ENCODE results near the gene RXFP3. TPM values are rescaled to one million over a fixed set of nuclear protein-coding genes. Genes with fewer than 3 reads are reported as not detected.
"Not testable (repeated sequence)": the region's sequence is repeated elsewhere in the genome, so short reads cannot be mapped to it uniquely, and the experiment has no call there.

The RXFP3 gene
- total and polyA plus RNA-seq, 7 experiments from 2014 or later: not detected

DNA sequence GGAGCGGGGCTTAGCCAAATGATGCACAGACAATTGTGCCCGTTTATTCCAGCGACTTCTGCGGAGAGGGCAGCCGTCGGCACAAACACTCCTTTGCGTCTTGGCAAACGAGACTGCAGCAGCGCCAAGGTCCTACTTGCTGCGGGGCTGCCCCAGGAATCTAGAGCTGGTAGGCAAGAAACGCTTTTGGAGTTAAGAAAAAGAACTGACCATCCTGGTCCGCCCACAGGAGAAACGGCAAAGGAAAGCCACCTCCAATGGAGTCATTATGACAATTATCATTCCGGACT, 2.3 kb downstream of the RXFP3 start:
- intact Hi-C loops (cut with micrococcal nuclease): loop anchor here (10.0 kb wide), 2 partner anchors 204 to 1224 kb away; partner anchors contain the start of gene NPR3 (in 1 of the 2)

GRCh38 chr5:33938881-33939280, 2.7 kb downstream of the RXFP3 start:
- Mint-ChIP-seq H3K4me1 (peaks cover 0 to 4% (median 0%) of the 10 kb centered on the region in 7 donors), H3K4me3 (no peak overlapping the region), H3K27ac (peak overlapping the region in 1 of 9 donors; percentile 83), H3K27me3 (peaks cover 69 to 83% (median 74%) of the 10 kb centered on the region in 5 donors), H3K36me3 (no peaks in the 10 kb centered on the region), H3K9me3 (peaks cover 0 to 5% (median 0%) of the 10 kb centered on the region in 11 donors)
- CTCF ChIA-PET: interaction anchor here (1.0 to 1.4 kb wide), 3 partner anchors 11 to 351 kb away, joined by 3 read pairs; no protein-coding TSS in a partner anchor
- POLR2A ChIA-PET: no interaction called here
- Histone ChIP-seq H3K4me3 (ENCODE audit: low read length) (no peak overlapping the region), H3K4me1 (ENCODE audit: control insufficient read depth in 2 of 2, insufficient read depth in 2 of 2, low read length in 2 of 2) (no peaks in the 10 kb centered on the region), H3K36me3 (ENCODE audit: control insufficient read depth in 2 of 3, insufficient read depth in 3 of 3, low read length in 3 of 3) (no peaks in the 10 kb centered on the region), H3K9me3 (ENCODE audit: control insufficient read depth in 2 of 3, low read length in 3 of 3) (no peaks in the 10 kb centered on the region), H3K27ac (ENCODE audit: low read depth, low read length) (no peak overlapping the region), H3K27me3 (ENCODE audit: control insufficient read depth in 2 of 2, insufficient read depth in 2 of 2, low read length in 2 of 2) (peaks cover 0 to 11% of the 10 kb centered on the region in 2 donors)
- ATAC-seq: no peak
- intact Hi-C loops (cut with micrococcal nuclease): loop anchor here (10.0 kb wide), 2 partner anchors 204 to 1224 kb away; partner anchors contain the start of gene NPR3 (in 1 of the 2)
- no peak for DNase-seq

More for the DNA sequence above, 2.3 kb downstream of the RXFP3 start:
- POLR2A ChIA-PET: no interaction called here
- H3K9me3 Mint-ChIP-seq: peaks cover 0 to 5% (median 0%) of the 10 kb centered on the region in 11 donors
- no peaks in the 10 kb centered on the region for H3K4me1 ChIP-seq (ENCODE audit: control insufficient read depth in 2 of 2, insufficient read depth in 2 of 2, low read length in 2 of 2)
- H3K4me1 Mint-ChIP-seq: peaks cover 0 to 4% (median 0%) of the 10 kb centered on the region in 7 donors
- H3K4me3 Mint-ChIP-seq: no peak overlapping the region
- H3K27ac Mint-ChIP-seq: peak overlapping the region in 1 of 9 donors; percentile 83
- H3K4me3 ChIP-seq (ENCODE audit: low read length): no peak overlapping the region
- H3K36me3 Mint-ChIP-seq: no peaks in the 10 kb centered on the region
- no peaks in the 10 kb centered on the region for H3K36me3 ChIP-seq (ENCODE audit: control insufficient read depth in 2 of 3, insufficient read depth in 3 of 3, low read length in 3 of 3)
- H3K9me3 ChIP-seq (ENCODE audit: control insufficient read depth in 2 of 3, low read length in 3 of 3): no peaks in the 10 kb centered on the region
- DNase-seq (no peak), ATAC-seq (no peak)
- peaks cover 0 to 11% of the 10 kb centered on the region in 2 donors for H3K27me3 ChIP-seq (ENCODE audit: control insufficient read depth in 2 of 2, insufficient read depth in 2 of 2, low read length in 2 of 2)
- H3K27ac ChIP-seq (ENCODE audit: low read depth, low read length): no peak overlapping the region
- peaks cover 68 to 81% (median 72%) of the 10 kb centered on the region in 5 donors for H3K27me3 Mint-ChIP-seq
- CTCF ChIA-PET: interaction anchor here (1.1 kb wide), 1 partner anchor 19 kb away, joined by 3 read pairs; no protein-coding TSS in a partner anchor

GRCh38 chr5:33939556-33940262, 3.5 kb downstream of the RXFP3 start:
- H3K27ac ChIP-seq (ENCODE audit: low read depth, low read length): no peak overlapping the region
- ChIA-PET POLR2A (no interaction called here), CTCF (interaction anchor here (0.6 to 1.4 kb wide), 6 partner anchors 10 to 516 kb away, joined by 3 to 4 read pairs (median 3); no protein-coding TSS in a partner anchor)
- Mint-ChIP-seq H3K4me1 (peaks cover 0 to 4% (median 0%) of the 10 kb centered on the region in 7 donors), H3K4me3 (no peak overlapping the region), H3K27me3 (peaks cover 67 to 77% (median 74%) of the 10 kb centered on the region in 5 donors), H3K9me3 (peaks cover 0 to 5% (median 0%) of the 10 kb centered on the region in 11 donors), H3K36me3 (no peaks in the 10 kb centered on the region), H3K27ac (no peak overlapping the region)
- H3K36me3 ChIP-seq (ENCODE audit: control insufficient read depth in 2 of 3, insufficient read depth in 3 of 3, low read length in 3 of 3): no peaks in the 10 kb centered on the region
- H3K4me3 ChIP-seq (ENCODE audit: low read length): no peak overlapping the region
- ATAC-seq: no peak
- H3K4me1 ChIP-seq (ENCODE audit: control insufficient read depth in 2 of 2, insufficient read depth in 2 of 2, low read length in 2 of 2): no peaks in the 10 kb centered on the region
- peaks cover 0 to 11% of the 10 kb centered on the region in 2 donors for H3K27me3 ChIP-seq (ENCODE audit: control insufficient read depth in 2 of 2, insufficient read depth in 2 of 2, low read length in 2 of 2)
- intact Hi-C loops (cut with micrococcal nuclease): loop anchor here (10.0 kb wide), 2 partner anchors 205 to 1225 kb away; partner anchors contain the start of gene NPR3 (in 1 of the 2)
- H3K9me3 ChIP-seq (ENCODE audit: control insufficient read depth in 2 of 3, low read length in 3 of 3): no peaks in the 10 kb centered on the region
- DNase-seq: no peak

DNA sequence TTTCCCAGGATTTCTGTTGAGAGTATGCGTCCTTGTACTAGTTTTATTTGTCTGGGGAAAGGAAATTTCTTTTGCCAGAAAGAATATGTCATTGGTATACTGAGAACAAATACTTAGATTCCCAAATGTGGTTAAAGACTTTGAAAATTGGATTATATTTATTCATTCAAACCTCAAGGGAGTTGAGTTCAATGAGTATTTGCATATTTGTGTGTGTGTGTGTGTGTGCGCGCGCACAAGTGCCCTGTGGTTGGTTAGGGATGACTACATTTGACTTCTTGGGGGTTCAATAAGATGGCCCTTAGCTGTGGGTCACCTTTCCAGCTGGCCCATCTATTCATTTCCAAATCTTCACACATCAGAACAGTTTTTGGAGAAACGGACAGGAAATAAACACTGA, 4.9 kb downstream of the RXFP3 start:
- Mint-ChIP-seq H3K4me3 (no peak overlapping the region), H3K36me3 (no peaks in the 10 kb centered on the region), H3K9me3 (peaks cover 0 to 5% (median 0%) of the 10 kb centered on the region in 11 donors), H3K27me3 (peaks cover 53 to 74% (median 67%) of the 10 kb centered on the region in 5 donors), H3K4me1 (peaks cover 0 to 3% (median 0%) of the 10 kb centered on the region in 7 donors), H3K27ac (no peak overlapping the region)
- intact Hi-C loops (cut with micrococcal nuclease): no loop called here
- ATAC-seq: no peak
- Histone ChIP-seq H3K27ac (ENCODE audit: low read depth, low read length) (no peak overlapping the region), H3K36me3 (ENCODE audit: control insufficient read depth in 2 of 3, insufficient read depth in 3 of 3, low read length in 3 of 3) (no peaks in the 10 kb centered on the region), H3K4me1 (ENCODE audit: control insufficient read depth in 2 of 2, insufficient read depth in 2 of 2, low read length in 2 of 2) (no peaks in the 10 kb centered on the region), H3K27me3 (ENCODE audit: control insufficient read depth in 2 of 2, insufficient read depth in 2 of 2, low read length in 2 of 2) (peaks cover 0 to 8% of the 10 kb centered on the region in 2 donors), H3K9me3 (ENCODE audit: control insufficient read depth in 2 of 3, low read length in 3 of 3) (no peaks in the 10 kb centered on the region), H3K4me3 (ENCODE audit: low read length) (no peak overlapping the region)
- POLR2A ChIA-PET: interaction anchor here (0.5 kb wide), 1 partner anchor 9 kb away, joined by 4 read pairs; no protein-coding TSS in a partner anchor
- CTCF ChIA-PET: no interaction called here
- DNase-seq: no peak

DNA sequence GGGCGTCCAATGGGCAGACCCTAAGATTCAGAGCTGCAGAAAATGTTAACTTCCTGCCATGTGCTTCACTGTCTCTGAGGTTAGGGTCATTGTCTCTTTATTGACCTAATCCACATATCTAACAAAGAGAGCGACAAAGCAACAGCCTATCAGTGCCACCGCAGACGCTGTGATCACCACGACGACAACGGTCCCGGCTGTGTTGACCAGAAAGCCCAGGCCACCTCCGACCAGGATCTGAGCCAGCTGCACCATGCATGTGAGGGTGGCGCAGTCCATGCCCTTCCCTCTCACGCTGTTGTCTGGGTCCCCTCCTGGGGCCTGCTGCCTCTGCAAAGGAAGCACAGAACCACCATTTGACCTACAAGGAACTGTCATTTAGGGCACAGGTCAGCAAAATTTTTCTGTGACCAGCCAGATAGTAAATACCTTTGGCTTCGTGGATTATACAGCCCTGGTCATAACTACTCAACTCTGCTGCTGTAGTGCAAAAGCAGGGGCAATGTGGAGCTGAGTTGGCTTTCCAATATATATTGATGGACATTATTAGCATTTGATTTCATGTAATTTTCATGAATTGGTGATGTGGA, 8.5 kb downstream of the RXFP3 start:
- POLR2A ChIA-PET: no interaction called here
- Histone ChIP-seq H3K27ac (ENCODE audit: low read depth, low read length) (no peak overlapping the region), H3K9me3 (ENCODE audit: control insufficient read depth in 2 of 3, low read length in 3 of 3) (no peaks in the 10 kb centered on the region), H3K4me3 (ENCODE audit: low read length) (no peak overlapping the region), H3K4me1 (ENCODE audit: control insufficient read depth in 2 of 2, insufficient read depth in 2 of 2, low read length in 2 of 2) (no peaks in the 10 kb centered on the region), H3K27me3 (ENCODE audit: control insufficient read depth in 2 of 2, insufficient read depth in 2 of 2, low read length in 2 of 2) (peaks cover 0 to 8% of the 10 kb centered on the region in 2 donors), H3K36me3 (ENCODE audit: control insufficient read depth in 2 of 3, insufficient read depth in 3 of 3, low read length in 3 of 3) (no peaks in the 10 kb centered on the region)
- no peak overlapping the region for H3K4me3 Mint-ChIP-seq
- ATAC-seq (no peak), DNase-seq (no peak)
- CTCF ChIA-PET: no interaction called here
- peaks cover 0 to 4% (median 0%) of the 10 kb centered on the region in 11 donors for H3K9me3 Mint-ChIP-seq
- peaks cover 24 to 49% (median 44%) of the 10 kb centered on the region in 5 donors for H3K27me3 Mint-ChIP-seq
- H3K27ac Mint-ChIP-seq: no peak overlapping the region
- H3K4me1 Mint-ChIP-seq: peaks cover 0 to 3% (median 0%) of the 10 kb centered on the region in 7 donors
- no peaks in the 10 kb centered on the region for H3K36me3 Mint-ChIP-seq
- intact Hi-C loops (cut with micrococcal nuclease): no loop called here

DNA sequence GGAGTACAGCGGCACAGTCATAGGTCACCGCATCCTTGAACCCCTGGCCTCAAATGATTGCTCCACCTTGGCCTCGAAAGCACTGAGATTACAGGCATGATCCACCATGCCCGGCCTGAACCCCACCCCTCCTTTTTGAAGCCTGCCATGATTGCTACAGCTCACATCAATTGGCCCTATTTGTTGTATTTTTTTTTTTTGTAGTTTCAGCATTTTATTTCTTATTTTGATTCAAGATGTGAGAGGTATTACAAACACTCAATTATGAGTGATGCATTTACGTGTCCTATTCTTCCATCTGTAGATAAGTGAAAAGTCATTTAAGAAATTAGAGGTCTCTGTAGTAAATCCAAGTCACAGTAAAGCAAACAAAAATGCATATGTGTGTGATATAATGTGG, 16.0 kb downstream of the RXFP3 start:
- CTCF ChIA-PET; H3K27me3 ChIP-seq (ENCODE audit: control insufficient read depth in 2 of 2, insufficient read depth in 2 of 2, low read length in 2 of 2); POLR2A ChIA-PET; H3K4me1 Mint-ChIP-seq; H3K4me3 ChIP-seq (ENCODE audit: low read length); H3K36me3 ChIP-seq (ENCODE audit: control insufficient read depth in 2 of 3, insufficient read depth in 3 of 3, low read length in 3 of 3); H3K36me3 Mint-ChIP-seq; DNase-seq; ATAC-seq; H3K4me1 ChIP-seq (ENCODE audit: control insufficient read depth in 2 of 2, insufficient read depth in 2 of 2, low read length in 2 of 2); intact Hi-C loops (cut with micrococcal nuclease); H3K9me3 ChIP-seq (ENCODE audit: control insufficient read depth in 2 of 3, low read length in 3 of 3); H3K4me3 Mint-ChIP-seq; H3K27ac Mint-ChIP-seq; H3K27ac ChIP-seq (ENCODE audit: low read depth, low read length): not testable (repeated sequence)
- Mint-ChIP-seq H3K27me3 (peaks cover 0 to 11% (median 2%) of the 10 kb centered on the region in 5 donors), H3K9me3 (peaks cover 0 to 19% (median 5%) of the 10 kb centered on the region in 11 donors)

Measured in naive thymus-derived CD4-positive, alpha-beta T cell (primary cell).